Mucosa of stomach (tissue), 1 donor: ENCODE measurements around the gene ENSA.
A peak's percentile ranks its signal among the peaks of the same experiment; 100 is the strongest.
"Not testable (repeated sequence)": the region's sequence is repeated elsewhere in the genome, so short reads cannot be mapped to it uniquely, and the experiment has no call there.

Experiments
- H3K27me3 ChIP-seq: one replicate; pipeline ENCODE4 v1.7.0; 2013; ENCODE audit warnings: mild to moderate bottlenecking, low read length; ENCODE audit not compliant: control insufficient read depth, insufficient read depth
- H3K36me3 ChIP-seq: one replicate; pipeline ENCODE4 v1.7.0; 2013; ENCODE audit warnings: low read length; ENCODE audit not compliant: control insufficient read depth, insufficient read depth
- H3K4me1 ChIP-seq: one replicate; pipeline ENCODE4 v1.7.0; 2013; ENCODE audit warnings: mild to moderate bottlenecking, low read length; ENCODE audit not compliant: control insufficient read depth, insufficient read depth
- H3K4me3 ChIP-seq: one replicate; pipeline ENCODE4 v1.7.0; 2013; ENCODE audit warnings: low read length
- H3K9ac ChIP-seq: one replicate; pipeline ENCODE4 v1.7.0; 2013; ENCODE audit warnings: mild to moderate bottlenecking, low read length, moderate library complexity
- H3K9me3 ChIP-seq: one replicate; pipeline ENCODE4 v1.7.0; 2013; ENCODE audit warnings: mild to moderate bottlenecking, low read length, moderate library complexity; ENCODE audit not compliant: control insufficient read depth
- donor health status: Pancreatic carcinoma.

Gene ENSA

GRCh38 chr1:150641126-150641815 lies 11.9 kb upstream of the ENSA start:
- not testable (repeated sequence) for H3K27me3 ChIP-seq, H3K36me3 ChIP-seq, H3K4me3 ChIP-seq, H3K4me1 ChIP-seq, H3K9me3 ChIP-seq, H3K9ac ChIP-seq

- H3K4me1 ChIP-seq, H3K4me3 ChIP-seq, H3K9ac ChIP-seq: not testable (repeated sequence)
These were observed 9.0 kb upstream of the ENSA start for GRCh38 chr1:150638430-150638829.

GRCh38 chr1:150634839-150635622 lies 5.6 kb upstream of the ENSA start:
- H3K27me3 ChIP-seq, H3K9ac ChIP-seq, H3K36me3 ChIP-seq, H3K4me3 ChIP-seq, H3K4me1 ChIP-seq, H3K9me3 ChIP-seq: not testable (repeated sequence)

More at GRCh38 chr1:150638430-150638829, 9.0 kb upstream of the ENSA start:
- not testable (repeated sequence) for H3K9me3 ChIP-seq, H3K36me3 ChIP-seq, H3K27me3 ChIP-seq

- Histone ChIP-seq H3K9ac (peak overlapping the region; percentile 79), H3K9me3 (no peaks in the 10 kb centered on the region), H3K4me1 (peaks cover 11% of the 10 kb centered on the region), H3K4me3 (peak overlapping the region; percentile 70), H3K36me3 (no peaks in the 10 kb centered on the region), H3K27me3 (no peaks in the 10 kb centered on the region)
These were observed 672 bp downstream of the ENSA start for GRCh38 chr1:150628766-150629114.

- Histone ChIP-seq H3K9me3 (no peaks in the 10 kb centered on the region), H3K9ac (peak overlapping the region; percentile 79), H3K36me3 (no peaks in the 10 kb centered on the region), H3K4me1 (peaks cover 12% of the 10 kb centered on the region), H3K4me3 (no peak overlapping the region), H3K27me3 (no peaks in the 10 kb centered on the region)
These were observed 1.5 kb downstream of the ENSA start for GRCh38 chr1:150627826-150628410.

- H3K9me3 ChIP-seq: no peaks in the 10 kb centered on the region
- no peaks in the 10 kb centered on the region for H3K27me3 ChIP-seq
- no peak overlapping the region for H3K9ac ChIP-seq
- H3K4me3 ChIP-seq: no peak overlapping the region
- H3K4me1 ChIP-seq: peaks cover 16% of the 10 kb centered on the region
- peaks cover 6% of the 10 kb centered on the region for H3K36me3 ChIP-seq
These were observed 3.3 kb downstream of the ENSA start for GRCh38 chr1:150626150-150626549.

- H3K9me3 ChIP-seq, H3K4me3 ChIP-seq, H3K9ac ChIP-seq, H3K27me3 ChIP-seq, H3K36me3 ChIP-seq: not testable (repeated sequence)
- peaks cover 27% of the 10 kb centered on the region for H3K4me1 ChIP-seq
These were observed 4.9 kb downstream of the ENSA start for GRCh38 chr1:150624546-150624945.

GRCh38 chr1:150624134-150624533 lies 5.3 kb downstream of the ENSA start:
- H3K27me3 ChIP-seq, H3K36me3 ChIP-seq, H3K4me3 ChIP-seq, H3K9me3 ChIP-seq, H3K9ac ChIP-seq: not testable (repeated sequence)
- H3K4me1 ChIP-seq: peaks cover 27% of the 10 kb centered on the region

- no peaks in the 10 kb centered on the region for H3K9me3 ChIP-seq
- no peak overlapping the region for H3K9ac ChIP-seq
- H3K27me3 ChIP-seq: no peaks in the 10 kb centered on the region
- no peak overlapping the region for H3K4me3 ChIP-seq
- H3K36me3 ChIP-seq: peaks cover 10% of the 10 kb centered on the region
- peaks cover 17% of the 10 kb centered on the region for H3K4me1 ChIP-seq
These were observed 7.0 kb downstream of the ENSA start for GRCh38 chr1:150622303-150622975.

- H3K36me3 ChIP-seq: peaks cover 10% of the 10 kb centered on the region
- no peak overlapping the region for H3K4me3 ChIP-seq
- H3K9me3 ChIP-seq: no peaks in the 10 kb centered on the region
- no peaks in the 10 kb centered on the region for H3K27me3 ChIP-seq
- H3K9ac ChIP-seq: no peak overlapping the region
- H3K4me1 ChIP-seq: peaks cover 16% of the 10 kb centered on the region
These were observed 7.7 kb downstream of the ENSA start for GRCh38 chr1:150621497-150622302.

GRCh38 chr1:150620919-150621318 lies 8.5 kb downstream of the ENSA start:
- Histone ChIP-seq H3K4me1 (peaks cover 16% of the 10 kb centered on the region), H3K9ac (no peak overlapping the region), H3K36me3 (peaks cover 10% of the 10 kb centered on the region), H3K9me3 (no peaks in the 10 kb centered on the region), H3K4me3 (no peak overlapping the region), H3K27me3 (no peaks in the 10 kb centered on the region)
